Measurements from ENCODE around the gene MMD.

MMD gene

GRCh38 chr17:55444471-55445441 lies 23.1 kb upstream of the MMD start:
- Histone ChIP-seq H3K27me3 (ENCODE audit: insufficient read depth, low read length, poor library complexity, severe bottlenecking) (no peaks in the 10 kb centered on the region), H4K20me1 (ENCODE audit: insufficient read depth, low read length, poor library complexity, severe bottlenecking) (no peaks in the 10 kb centered on the region), H3K4me1 (ENCODE audit: insufficient read depth, low read length, poor library complexity, severe bottlenecking) (peaks cover 4% of the 10 kb centered on the region), H3F3A (ENCODE audit: low read depth) (no peaks in the 10 kb centered on the region), H3K4me2 (ENCODE audit: low read depth, low read length, poor library complexity, severe bottlenecking) (no peak overlapping the region), H3K9me2 (replicated peaks; ENCODE audit: low read depth, low read length) (no peaks in the 10 kb centered on the region), H3K79me2 (ENCODE audit: insufficient read depth, low read length) (no peaks in the 10 kb centered on the region), H3K4me3 (ENCODE audit: low read length, poor library complexity, severe bottlenecking) (no peak overlapping the region), H3K9me3 (ENCODE audit: insufficient read depth, low read depth, low read length) (no peaks in the 10 kb centered on the region), H3K9ac (ENCODE audit: low read depth, low read length, poor library complexity, severe bottlenecking) (no peak overlapping the region), H3K36me3 (ENCODE audit: insufficient read depth, low read length) (no peaks in the 10 kb centered on the region), H2AFZ (ENCODE audit: low read length) (0 out of 2 replicates have a peak overlapping the region, but pooled peaks have one; percentile 25)
- TF ChIP-seq CTCF (conservative IDR thresholded peaks at IDR 0.05; ENCODE audit: low read length) (no peak), EZH2phosphoT487 (IDR thresholded peaks at IDR 0.05; ENCODE audit: borderline replicate concordance) (no peak)

GRCh38 chr17:55443904-55444303 lies 22.3 kb upstream of the MMD start:
- Histone ChIP-seq H3K36me3 (ENCODE audit: insufficient read depth, low read length) (no peaks in the 10 kb centered on the region), H3K4me1 (ENCODE audit: insufficient read depth, low read length, poor library complexity, severe bottlenecking) (peaks cover 2% of the 10 kb centered on the region), H3K9ac (ENCODE audit: low read depth, low read length, poor library complexity, severe bottlenecking) (no peak overlapping the region), H2AFZ (ENCODE audit: low read length) (no peak overlapping the region), H4K20me1 (ENCODE audit: insufficient read depth, low read length, poor library complexity, severe bottlenecking) (no peaks in the 10 kb centered on the region), H3K9me2 (replicated peaks; ENCODE audit: low read depth, low read length) (no peaks in the 10 kb centered on the region), H3K79me2 (ENCODE audit: insufficient read depth, low read length) (no peaks in the 10 kb centered on the region), H3K9me3 (ENCODE audit: insufficient read depth, low read depth, low read length) (no peaks in the 10 kb centered on the region), H3K4me2 (ENCODE audit: low read depth, low read length, poor library complexity, severe bottlenecking) (no peak overlapping the region), H3F3A (ENCODE audit: low read depth) (no peaks in the 10 kb centered on the region), H3K27me3 (ENCODE audit: insufficient read depth, low read length, poor library complexity, severe bottlenecking) (no peaks in the 10 kb centered on the region), H3K4me3 (ENCODE audit: low read length, poor library complexity, severe bottlenecking) (no peak overlapping the region)
- TF ChIP-seq CTCF (conservative IDR thresholded peaks at IDR 0.05; ENCODE audit: low read length): no peak
- no peak for TF ChIP-seq EZH2phosphoT487 (IDR thresholded peaks at IDR 0.05; ENCODE audit: borderline replicate concordance)

GRCh38 chr17:55442953-55443683 lies 21.5 kb upstream of the MMD start:
- TF ChIP-seq EZH2phosphoT487 (IDR thresholded peaks at IDR 0.05; ENCODE audit: borderline replicate concordance) (no peak), CTCF (conservative IDR thresholded peaks at IDR 0.05; ENCODE audit: low read length) (no peak)
- Histone ChIP-seq H3K79me2 (ENCODE audit: insufficient read depth, low read length) (no peaks in the 10 kb centered on the region), H3F3A (ENCODE audit: low read depth) (no peaks in the 10 kb centered on the region), H3K4me2 (ENCODE audit: low read depth, low read length, poor library complexity, severe bottlenecking) (no peak overlapping the region), H3K4me3 (ENCODE audit: low read length, poor library complexity, severe bottlenecking) (no peak overlapping the region), H4K20me1 (ENCODE audit: insufficient read depth, low read length, poor library complexity, severe bottlenecking) (no peaks in the 10 kb centered on the region), H2AFZ (ENCODE audit: low read length) (no peak overlapping the region), H3K9me3 (ENCODE audit: insufficient read depth, low read depth, low read length) (no peaks in the 10 kb centered on the region), H3K27me3 (ENCODE audit: insufficient read depth, low read length, poor library complexity, severe bottlenecking) (no peaks in the 10 kb centered on the region), H3K9ac (ENCODE audit: low read depth, low read length, poor library complexity, severe bottlenecking) (no peak overlapping the region), H3K36me3 (ENCODE audit: insufficient read depth, low read length) (no peaks in the 10 kb centered on the region), H3K9me2 (replicated peaks; ENCODE audit: low read depth, low read length) (no peaks in the 10 kb centered on the region), H3K4me1 (ENCODE audit: insufficient read depth, low read length, poor library complexity, severe bottlenecking) (no peaks in the 10 kb centered on the region)

Data from Loucy (cell line).